ENCODE results near the gene ZNF800. TPM values are rescaled to one million over a fixed set of nuclear protein-coding genes. Genes with fewer than 3 reads are reported as not detected.
A peak's percentile ranks its signal among the peaks of the same experiment; 100 is the strongest.

Gene ZNF800
- total and polyA plus RNA-seq, 2 donors (not counting 1 experiment from before 2014, with no cell fraction given): 22.6 to 62.9 TPM

- H3K9me3 Mint-ChIP-seq (ENCODE audit: insufficient read depth): no peaks in the 10 kb centered on the region
- H3K4me1 Mint-ChIP-seq: peaks cover 23% of the 10 kb centered on the region
- Histone ChIP-seq H3K79me2 (ENCODE audit: control insufficient read depth, insufficient read depth, low read length) (no peaks in the 10 kb centered on the region), H4K20me1 (ENCODE audit: control insufficient read depth, insufficient read depth, low read length, poor library complexity, severe bottlenecking) (no peaks in the 10 kb centered on the region), H3K4me2 (replicated peaks; ENCODE audit: low read depth, low read length, poor library complexity, severe bottlenecking) (peak overlapping the region; percentile 92), H3K9me3 (ENCODE audit: control extremely low read depth in 1 of 3, control insufficient read depth in 2 of 3, insufficient read depth in 1 of 3, low read length in 2 of 3) (peaks cover 0 to 2% (median 0%) of the 10 kb centered on the region in 3 donors), H3K27ac (ENCODE audit: low read length in 2 of 2) (no peak overlapping the region), H3K9ac (ENCODE audit: low read length) (peak overlapping the region; percentile 48), H3K4me1 (ENCODE audit: control insufficient read depth in 2 of 2, insufficient read depth in 2 of 2, low read length in 2 of 2) (peaks cover 3 to 11% of the 10 kb centered on the region in 2 donors), H2AFZ (ENCODE audit: insufficient read depth, low read depth, low read length, poor library complexity, severe bottlenecking) (peak overlapping the region; percentile 80), H3K4me3 (ENCODE audit: control extremely low read depth in 1 of 5, extremely low read depth in 1 of 5, insufficient read depth in 1 of 5, low read depth in 2 of 5, low read length in 4 of 5) (peak overlapping the region in 4 of 5 experiments; percentile 25 to 54 (median 42)), H3K27me3 (replicated peaks in 1 of 4; ENCODE audit: control extremely low read depth in 1 of 4, control insufficient read depth in 3 of 4, insufficient read depth in 4 of 4, low read length in 3 of 4) (no peaks in the 10 kb centered on the region), H3K36me3 (replicated peaks in 1 of 2; ENCODE audit: control extremely low read depth in 1 of 2, control insufficient read depth in 1 of 2, extremely low read depth in 1 of 2, insufficient read depth in 2 of 2, low read length in 1 of 2) (no peaks in the 10 kb centered on the region)
- H3K27ac Mint-ChIP-seq: no peak overlapping the region
- WGBS (ENCODE audit: insufficient coverage): no CpG with 5 or more reads among the region's 3 CpGs
- POLR2A ChIA-PET: no interaction called here
- peak overlapping the region; percentile 79 for H3K4me3 Mint-ChIP-seq
- DNase-seq (no peak), ATAC-seq (ENCODE audit: low read depth) (no peak)
- TF ChIP-seq EZH2 (IDR thresholded peaks at IDR 0.05; ENCODE audit: borderline replicate concordance, insufficient read depth, low read depth, low read length, poor library complexity, severe bottlenecking) (no peak), CTCF (IDR thresholded peaks at IDR 0.05) (no peak)
- intact Hi-C loops (cut with micrococcal nuclease): loop anchor here (1.0 kb wide), 1 partner anchor 99 kb away; no protein-coding TSS in a partner anchor
- CTCF ChIA-PET: interaction anchor here (0.6 to 5.3 kb wide), 27 partner anchors 9 to 861 kb away, joined by 3 to 93 read pairs (median 3); partner anchors contain the start of gene ZNF800
- no peaks in the 10 kb centered on the region for H3K27me3 Mint-ChIP-seq
Measured at GRCh38 chr7:127348247-127348631, 44.3 kb downstream of the ZNF800 start.

GRCh38 chr7:127347567-127348246 lies 44.8 kb downstream of the ZNF800 start:
- H3K4me1 ChIP-seq (ENCODE audit: control insufficient read depth in 2 of 2, insufficient read depth in 2 of 2, low read length in 2 of 2): peaks cover 3 to 11% of the 10 kb centered on the region in 2 donors
- no peaks in the 10 kb centered on the region for H3K79me2 ChIP-seq (ENCODE audit: control insufficient read depth, insufficient read depth, low read length)
- peak; percentile 85 for DNase-seq
- Mint-ChIP-seq H3K9me3 (ENCODE audit: insufficient read depth) (no peaks in the 10 kb centered on the region), H3K27ac (no peak overlapping the region), H3K27me3 (no peaks in the 10 kb centered on the region), H3K4me1 (peaks cover 23% of the 10 kb centered on the region), H3K4me3 (peak overlapping the region; percentile 81)
- peak; percentile 99 for ATAC-seq (ENCODE audit: low read depth)
- TF ChIP-seq CTCF (IDR thresholded peaks at IDR 0.05) (peak; percentile 61), EZH2 (IDR thresholded peaks at IDR 0.05; ENCODE audit: borderline replicate concordance, insufficient read depth, low read depth, low read length, poor library complexity, severe bottlenecking) (no peak)
- H2AFZ ChIP-seq (ENCODE audit: insufficient read depth, low read depth, low read length, poor library complexity, severe bottlenecking): peak overlapping the region; percentile 80
- H3K36me3 ChIP-seq (replicated peaks in 1 of 2; ENCODE audit: control extremely low read depth in 1 of 2, control insufficient read depth in 1 of 2, extremely low read depth in 1 of 2, insufficient read depth in 2 of 2, low read length in 1 of 2): no peaks in the 10 kb centered on the region
- intact Hi-C loops (cut with micrococcal nuclease): loop anchor here (1.0 to 2.0 kb wide), 3 partner anchors 45 to 167 kb away; partner anchors contain the start of gene ZNF800
- H3K9me3 ChIP-seq (ENCODE audit: control extremely low read depth in 1 of 3, control insufficient read depth in 2 of 3, insufficient read depth in 1 of 3, low read length in 2 of 3): peaks cover 0 to 2% (median 0%) of the 10 kb centered on the region in 3 donors
- H3K27me3 ChIP-seq (replicated peaks in 1 of 4; ENCODE audit: control extremely low read depth in 1 of 4, control insufficient read depth in 3 of 4, insufficient read depth in 4 of 4, low read length in 3 of 4): no peaks in the 10 kb centered on the region
- H3K9ac ChIP-seq (ENCODE audit: low read length): peak overlapping the region; percentile 61
- no peak overlapping the region for H3K27ac ChIP-seq (ENCODE audit: low read length in 2 of 2)
- H4K20me1 ChIP-seq (ENCODE audit: control insufficient read depth, insufficient read depth, low read length, poor library complexity, severe bottlenecking): no peaks in the 10 kb centered on the region
- peak overlapping the region in 4 of 5 experiments; percentile 25 to 59 (median 42) for H3K4me3 ChIP-seq (ENCODE audit: control extremely low read depth in 1 of 5, extremely low read depth in 1 of 5, insufficient read depth in 1 of 5, low read depth in 2 of 5, low read length in 4 of 5)
- H3K4me2 ChIP-seq (replicated peaks; ENCODE audit: low read depth, low read length, poor library complexity, severe bottlenecking): peak overlapping the region; percentile 92
- ChIA-PET POLR2A (no interaction called here), CTCF (interaction anchor here (0.6 to 5.3 kb wide), 27 partner anchors 9 to 862 kb away, joined by 3 to 93 read pairs (median 3); partner anchors contain the start of gene ZNF800)
- 5% methylated on average over 79 of the region's 79 CpGs for WGBS (ENCODE audit: insufficient coverage)

Data from B cell (primary cell).